Measurements from ENCODE around the gene ROCK2.

Gene ROCK2

DNA sequence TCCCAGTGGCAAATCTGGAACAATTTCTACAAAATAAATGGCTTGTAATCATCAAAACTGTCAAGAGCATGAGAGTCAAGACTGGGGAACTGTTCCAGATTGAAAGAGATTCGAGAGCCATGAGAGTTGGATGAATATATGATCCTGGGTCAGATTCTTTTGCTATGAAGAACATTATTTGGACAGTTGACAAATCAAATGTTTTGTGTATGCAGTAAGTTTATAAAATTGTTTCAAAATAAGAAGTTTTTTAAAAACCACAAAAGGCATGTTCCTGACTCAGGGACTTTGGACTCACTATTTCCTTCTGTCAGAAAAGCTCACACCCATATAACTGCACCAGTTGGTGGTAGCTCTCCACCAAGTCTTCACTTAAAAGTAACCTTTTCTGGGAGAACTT, 38.5 kb downstream of the ROCK2 start:
- in situ Hi-C loops (cut with MboI; ENCODE audit: low sequenced_read_pairs, unreplicated experiment): no loop called here
- DNase-seq (ENCODE audit: low spot score): no peak
- TF ChIP-seq CTCF (IDR thresholded peaks at IDR 0.05; ENCODE audit: borderline replicate concordance, control extremely low read depth, extremely low read depth, insufficient read depth, missing control alignments): no peak

DNA sequence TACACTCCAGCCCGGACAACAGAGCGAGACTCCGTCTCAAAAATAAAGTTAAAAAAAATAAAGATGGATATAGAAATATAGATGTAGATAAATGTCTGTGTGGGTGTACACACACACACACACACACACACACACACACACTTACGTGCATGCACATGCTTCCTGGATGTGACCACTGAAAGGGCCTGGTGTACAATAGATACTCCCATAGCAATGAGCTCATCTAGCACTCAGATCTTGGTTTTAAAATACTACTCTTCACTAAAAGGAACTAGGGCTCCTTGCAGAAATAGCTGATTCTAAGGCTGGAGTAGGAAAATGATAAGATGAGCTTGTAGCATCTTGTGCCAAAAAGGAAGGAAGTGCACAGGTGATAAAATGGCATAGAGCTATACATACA, 39.1 kb downstream of the ROCK2 start:
- in situ Hi-C loops (cut with MboI; ENCODE audit: low sequenced_read_pairs, unreplicated experiment): no loop called here
- DNase-seq (ENCODE audit: low spot score): no peak
- TF ChIP-seq CTCF (IDR thresholded peaks at IDR 0.05; ENCODE audit: borderline replicate concordance, control extremely low read depth, extremely low read depth, insufficient read depth, missing control alignments): no peak

GRCh38 chr2:11304476-11304875, 40.0 kb downstream of the ROCK2 start:
- no peak for DNase-seq (ENCODE audit: low spot score)
- TF ChIP-seq CTCF (IDR thresholded peaks at IDR 0.05; ENCODE audit: borderline replicate concordance, control extremely low read depth, extremely low read depth, insufficient read depth, missing control alignments): no peak
- in situ Hi-C loops (cut with MboI; ENCODE audit: low sequenced_read_pairs, unreplicated experiment): no loop called here

- TF ChIP-seq CTCF (IDR thresholded peaks at IDR 0.05; ENCODE audit: borderline replicate concordance, control extremely low read depth, extremely low read depth, insufficient read depth, missing control alignments): no peak
- no peak for DNase-seq (ENCODE audit: low spot score)
- in situ Hi-C loops (cut with MboI; ENCODE audit: low sequenced_read_pairs, unreplicated experiment): no loop called here
Measured at GRCh38 chr2:11303290-11304013, 41.0 kb downstream of the ROCK2 start.

DNA sequence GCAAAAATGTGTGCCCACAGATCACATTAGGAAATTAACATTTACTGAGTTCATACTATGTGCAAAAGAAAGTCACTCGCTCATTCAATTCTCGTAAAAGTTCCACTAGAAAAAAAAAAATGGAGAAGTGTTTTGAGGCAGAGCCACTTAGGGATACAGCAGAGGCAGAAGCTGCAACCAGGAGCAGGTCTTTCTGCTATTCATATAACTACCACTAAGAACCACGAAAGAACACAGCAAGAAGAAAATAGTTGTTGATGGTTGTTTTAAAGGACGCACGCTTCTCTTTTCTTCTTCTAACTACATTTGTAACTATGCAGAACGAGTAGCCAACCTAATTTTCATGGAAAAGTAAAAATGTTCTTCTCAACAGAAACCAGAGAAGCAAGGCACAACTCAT, 45.0 kb downstream of the ROCK2 start:
- TF ChIP-seq CTCF (IDR thresholded peaks at IDR 0.05; ENCODE audit: borderline replicate concordance, control extremely low read depth, extremely low read depth, insufficient read depth, missing control alignments): no peak
- in situ Hi-C loops (cut with MboI; ENCODE audit: low sequenced_read_pairs, unreplicated experiment): no loop called here
- DNase-seq (ENCODE audit: low spot score): no peak

DNA sequence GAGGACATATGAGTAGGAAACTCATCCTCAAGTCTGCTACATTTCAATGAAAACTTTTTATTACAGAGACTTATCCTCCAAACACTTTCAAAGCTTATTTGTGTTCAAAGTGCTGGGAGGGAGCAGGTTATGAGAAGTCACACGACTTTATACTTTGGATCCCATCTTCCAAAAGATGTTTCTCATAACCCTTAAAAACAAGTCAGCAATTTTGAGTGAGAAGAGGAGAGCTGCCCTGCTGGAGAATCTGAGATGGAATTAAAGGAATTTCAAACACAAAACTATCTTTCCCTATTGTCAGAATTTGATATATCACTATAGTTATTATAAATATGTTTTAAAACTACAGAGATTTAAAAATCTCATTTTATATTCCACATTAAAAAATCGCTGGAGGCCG, 45.8 kb downstream of the ROCK2 start:
- DNase-seq (ENCODE audit: low spot score): no peak
- no peak for TF ChIP-seq CTCF (IDR thresholded peaks at IDR 0.05; ENCODE audit: borderline replicate concordance, control extremely low read depth, extremely low read depth, insufficient read depth, missing control alignments)
- in situ Hi-C loops (cut with MboI; ENCODE audit: low sequenced_read_pairs, unreplicated experiment): no loop called here

Data from GM13976 (cell line).